DMS53 treated with DMSO at 0.1 percent for 48 hours (cell line): ENCODE measurements around the gene KDM2A.
"Not testable (repeated sequence)": the region's sequence is repeated elsewhere in the genome, so short reads cannot be mapped to it uniquely, and the experiment has no call there.

ENCODE experiments used
- DNase-seq: peaks from one replicate; lab custom pipeline; 2025; ENCODE audit not compliant: unreplicated experiment; lab: John Stamatoyannopoulos, UW

KDM2A gene

GRCh38 chr11:67117672-67118180 lies 1.3 kb upstream of the KDM2A start:
- no peak for DNase-seq

- no peak for DNase-seq
These were observed 789 bp upstream of the KDM2A start for GRCh38 chr11:67118181-67118766.

- DNase-seq: peak; percentile 15
These were observed 725 bp downstream of the KDM2A start for GRCh38 chr11:67119585-67120391.

GRCh38 chr11:67120456-67120855 lies 1.4 kb downstream of the KDM2A start:
- no peak for DNase-seq

- no peak for DNase-seq
These were observed 2.0 kb downstream of the KDM2A start for GRCh38 chr11:67120881-67121710.

- DNase-seq: not testable (repeated sequence)
These were observed 4.7 kb downstream of the KDM2A start for GRCh38 chr11:67123801-67124200.

- DNase-seq: not testable (repeated sequence)
These were observed 7.2 kb downstream of the KDM2A start for GRCh38 chr11:67126243-67126642.

GRCh38 chr11:67126986-67127385 lies 7.9 kb downstream of the KDM2A start:
- DNase-seq: no peak

- not testable (repeated sequence) for DNase-seq
These were observed 11.8 kb downstream of the KDM2A start for GRCh38 chr11:67130861-67131260.

GRCh38 chr11:67136156-67136555 lies 17.1 kb downstream of the KDM2A start:
- DNase-seq: no peak

- DNase-seq: no peak
These were observed 19.9 kb downstream of the KDM2A start for GRCh38 chr11:67138922-67139321.

- no peak for DNase-seq
These were observed 27.6 kb downstream of the KDM2A start for GRCh38 chr11:67146516-67147226.

GRCh38 chr11:67153971-67154370 lies 34.9 kb downstream of the KDM2A start:
- no peak for DNase-seq

GRCh38 chr11:67154726-67155125 lies 35.7 kb downstream of the KDM2A start:
- DNase-seq: no peak

GRCh38 chr11:67157691-67158090 lies 38.6 kb downstream of the KDM2A start:
- no peak for DNase-seq

GRCh38 chr11:67158221-67158620 lies 39.2 kb downstream of the KDM2A start:
- DNase-seq: no peak

GRCh38 chr11:67160045-67160444 lies 41.0 kb downstream of the KDM2A start:
- DNase-seq: no peak

GRCh38 chr11:67160872-67161783 lies 42.1 kb downstream of the KDM2A start:
- no peak for DNase-seq

- no peak for DNase-seq
These were observed 43.9 kb downstream of the KDM2A start for GRCh38 chr11:67163006-67163405.

GRCh38 chr11:67165623-67166022 lies 46.6 kb downstream of the KDM2A start:
- no peak for DNase-seq
